Measurements from ENCODE around the gene BICD1.

BICD1 gene

DNA sequence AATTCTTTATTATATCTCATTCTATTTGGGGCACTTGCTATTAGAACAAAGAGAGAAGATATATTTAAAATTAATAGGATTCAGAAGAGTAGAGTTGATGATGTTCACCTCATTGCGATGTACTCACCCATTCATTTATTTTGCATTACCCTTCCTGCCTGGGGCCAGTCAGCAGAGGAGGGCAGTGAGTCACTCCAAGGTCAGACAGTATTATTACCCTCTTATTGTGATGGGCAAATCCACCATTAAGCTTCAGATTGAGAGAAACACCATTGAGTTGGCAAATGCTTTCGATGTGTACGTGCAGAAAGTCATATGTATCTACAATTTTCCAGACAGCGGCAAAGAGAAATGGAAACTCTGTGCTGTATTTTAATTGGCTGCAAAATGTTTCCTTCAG lies 134.2 kb downstream of the BICD1 start:
- DNase-seq = no peak

DNA sequence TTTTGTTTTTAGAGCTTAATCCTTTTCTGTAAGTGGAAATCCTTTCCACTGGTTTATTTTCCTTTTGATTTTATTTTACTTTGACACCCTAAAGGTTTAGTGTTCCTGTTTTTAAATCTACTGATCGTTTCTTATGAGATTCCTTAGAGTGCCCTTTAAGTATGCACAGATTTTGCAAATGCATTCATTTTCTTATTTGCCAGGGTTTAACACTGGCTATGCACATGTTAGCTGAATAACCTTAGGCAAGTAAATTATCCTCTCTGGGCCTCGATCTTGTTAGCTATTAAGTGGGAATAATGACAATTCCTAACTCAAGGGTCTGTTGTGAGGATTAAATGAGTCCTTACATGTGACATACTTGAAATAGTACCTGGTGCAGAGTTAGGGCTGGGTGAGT lies 136.0 kb downstream of the BICD1 start:
- no peak for DNase-seq

DNA sequence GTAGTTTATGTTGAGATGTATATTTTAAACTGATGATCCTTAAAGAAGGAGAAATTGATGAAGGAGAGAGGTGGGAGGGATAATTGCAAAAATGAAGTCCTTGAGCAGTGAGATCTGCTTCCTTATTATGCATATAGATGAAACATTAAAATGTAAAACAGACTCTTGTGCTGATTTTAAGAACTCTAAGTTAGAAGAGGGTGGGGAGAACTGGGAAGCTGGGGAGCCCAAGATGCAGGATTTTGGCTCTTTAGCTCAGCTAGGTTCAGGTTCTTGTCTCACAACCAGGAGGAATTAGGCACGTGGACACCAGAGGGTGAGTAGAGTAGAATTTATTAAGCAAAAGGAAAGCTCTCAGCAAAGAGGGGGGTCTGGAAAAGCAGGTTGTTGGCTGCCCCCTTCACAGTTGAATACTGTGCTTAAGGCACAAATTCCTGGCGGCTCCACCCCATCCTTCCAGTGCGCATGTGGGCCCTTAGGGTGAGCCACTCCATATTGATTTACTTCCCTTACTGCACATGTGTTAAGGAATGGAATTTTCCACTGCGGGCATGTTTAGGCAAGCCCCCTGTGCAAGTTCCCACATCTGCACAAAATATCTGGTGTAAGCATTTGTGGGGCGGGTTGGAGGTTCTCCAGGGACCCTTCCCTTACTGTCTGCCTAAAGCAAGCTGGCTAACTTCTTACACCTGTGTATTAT lies 141.9 kb downstream of the BICD1 start:
- DNase-seq = no peak

DNA sequence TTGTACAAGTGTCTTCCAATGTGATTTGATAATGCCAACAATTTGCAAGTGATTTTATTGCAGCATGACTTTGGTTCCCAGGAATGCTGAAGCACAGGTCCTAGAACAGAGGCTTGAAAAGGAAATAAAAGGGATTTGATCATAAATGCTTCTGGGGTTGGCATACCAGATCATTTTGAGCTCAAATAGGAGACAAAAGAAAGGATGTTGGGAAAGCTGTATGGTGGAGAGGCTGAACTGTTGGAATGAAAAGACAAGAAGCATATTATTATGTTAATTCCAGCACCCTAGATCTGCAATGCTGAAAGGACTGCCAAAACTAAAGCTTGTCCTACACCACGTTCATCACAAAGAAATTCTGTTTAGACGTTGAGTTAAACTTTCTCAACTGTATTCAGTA lies 143.1 kb downstream of the BICD1 start:
- no peak for DNase-seq

DNA sequence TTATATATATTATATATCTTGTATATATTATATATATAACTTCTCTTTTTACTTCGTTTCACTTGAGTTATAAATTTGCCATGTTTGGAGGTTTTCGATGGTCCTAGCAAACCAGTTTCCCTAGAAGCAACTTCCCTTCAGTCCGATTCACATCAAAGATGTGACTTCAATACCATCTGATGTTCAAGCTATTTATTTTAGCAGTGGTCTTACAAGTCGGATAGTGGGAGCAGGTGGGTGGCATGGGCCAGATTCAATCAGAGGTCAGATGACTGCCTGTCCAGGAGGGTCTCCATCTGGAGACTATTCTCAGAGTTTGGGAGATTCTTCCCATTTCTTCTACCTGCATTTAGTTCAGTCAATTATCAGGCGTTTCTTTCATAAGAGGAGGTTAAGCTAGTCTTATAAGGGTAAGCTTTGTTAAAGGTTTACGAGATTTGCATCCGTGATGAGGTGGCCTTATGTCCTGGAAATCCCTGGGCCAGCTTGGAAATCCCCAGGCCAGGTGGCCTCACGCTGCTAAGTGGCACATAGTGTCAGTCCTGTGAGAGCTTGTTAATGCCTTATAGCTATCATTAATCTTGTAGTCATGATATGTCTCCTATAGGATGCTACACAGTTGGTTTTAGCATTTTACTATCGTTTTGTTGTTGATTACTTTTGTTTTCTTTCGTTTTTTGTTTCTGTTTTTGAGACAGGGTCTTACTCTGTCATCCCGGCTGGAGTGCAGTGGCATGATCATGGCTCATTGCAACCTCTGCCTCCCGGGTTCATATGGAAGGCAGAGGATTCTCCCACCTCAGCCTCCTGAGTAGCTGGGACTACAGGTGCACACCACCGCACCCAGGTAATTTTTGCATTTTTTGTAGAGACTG lies 145.8 kb downstream of the BICD1 start:
- no peak for DNase-seq

DNA sequence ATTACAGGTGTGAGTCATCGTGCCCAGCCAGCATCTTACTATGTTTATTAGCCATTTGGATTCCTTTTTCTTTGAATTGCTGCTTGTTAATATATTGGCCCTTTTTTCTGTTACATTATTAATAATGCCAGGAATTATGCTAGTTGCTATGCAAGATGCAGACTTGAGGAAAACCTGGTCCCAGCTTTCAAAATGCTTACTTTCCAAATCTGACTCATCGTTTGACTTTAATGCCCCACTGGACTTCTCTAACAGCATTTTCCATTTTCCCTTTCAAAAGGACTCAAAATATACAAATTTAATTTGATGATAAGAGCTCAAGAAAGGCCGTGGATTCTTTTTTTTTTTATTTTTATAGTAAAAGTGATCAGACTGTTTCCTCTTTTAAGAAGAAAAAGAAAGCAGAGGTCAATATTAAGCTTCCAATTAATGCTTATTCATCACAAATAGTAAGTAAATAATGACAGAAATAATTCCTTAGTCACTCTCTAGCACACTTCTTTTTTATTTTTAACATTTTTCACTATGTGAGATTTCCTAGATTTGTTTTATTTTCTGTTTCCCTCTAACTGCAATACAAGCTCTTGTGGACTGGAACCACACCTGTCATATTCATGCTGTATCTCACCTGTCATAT lies 146.6 kb downstream of the BICD1 start:
- no peak for DNase-seq

DNA sequence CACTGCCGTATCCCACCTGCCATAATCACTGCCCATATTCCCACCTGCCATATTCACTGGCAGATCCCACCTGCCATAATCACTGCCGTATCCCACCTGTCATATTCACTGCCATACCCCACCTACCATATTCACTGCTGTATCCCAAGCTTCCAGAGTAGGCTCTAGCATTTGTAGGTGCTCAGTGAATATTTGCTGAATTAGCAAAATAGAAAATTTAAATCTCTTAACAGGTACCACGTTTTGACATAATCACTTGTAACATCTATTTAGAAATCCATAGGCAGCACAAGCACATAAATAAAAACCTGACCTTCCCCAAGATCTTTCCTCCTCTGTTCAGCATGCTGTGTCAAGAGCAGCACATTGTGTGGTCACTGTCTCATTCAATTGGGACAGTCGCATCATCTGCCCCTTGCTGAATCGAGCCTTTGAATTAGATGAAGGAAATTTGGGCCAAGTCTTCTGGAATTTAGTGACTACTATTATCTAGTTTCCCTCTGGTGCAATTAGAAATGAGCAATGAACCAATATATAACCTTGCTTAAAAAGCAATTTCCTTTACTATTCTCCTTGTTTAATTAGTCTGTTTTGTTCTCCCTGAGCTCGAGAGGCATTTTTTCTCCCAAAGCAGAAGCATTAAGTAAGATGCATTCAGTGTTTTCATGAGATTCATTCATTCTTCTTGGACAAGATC lies 147.8 kb downstream of the BICD1 start:
- no peak for DNase-seq

DNA sequence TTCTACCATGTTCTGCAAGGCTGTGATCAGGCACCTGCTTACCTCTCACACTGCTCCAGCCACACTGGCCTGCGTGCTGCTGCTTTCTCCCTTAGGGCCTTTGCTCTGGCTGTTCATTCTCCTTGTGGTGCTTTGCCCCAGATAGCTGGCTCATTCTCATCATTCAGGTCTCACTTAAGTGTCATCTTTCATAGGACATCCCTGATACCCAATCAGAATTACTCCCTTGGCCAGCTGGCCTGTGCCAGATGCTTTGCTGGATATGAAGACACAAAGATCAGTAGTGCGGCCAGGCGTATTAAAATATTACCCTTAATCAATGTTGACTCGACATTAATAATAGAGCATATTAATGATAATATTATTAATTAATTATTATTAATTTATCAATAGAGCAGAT lies 148.9 kb downstream of the BICD1 start:
- no peak for DNase-seq

DNA sequence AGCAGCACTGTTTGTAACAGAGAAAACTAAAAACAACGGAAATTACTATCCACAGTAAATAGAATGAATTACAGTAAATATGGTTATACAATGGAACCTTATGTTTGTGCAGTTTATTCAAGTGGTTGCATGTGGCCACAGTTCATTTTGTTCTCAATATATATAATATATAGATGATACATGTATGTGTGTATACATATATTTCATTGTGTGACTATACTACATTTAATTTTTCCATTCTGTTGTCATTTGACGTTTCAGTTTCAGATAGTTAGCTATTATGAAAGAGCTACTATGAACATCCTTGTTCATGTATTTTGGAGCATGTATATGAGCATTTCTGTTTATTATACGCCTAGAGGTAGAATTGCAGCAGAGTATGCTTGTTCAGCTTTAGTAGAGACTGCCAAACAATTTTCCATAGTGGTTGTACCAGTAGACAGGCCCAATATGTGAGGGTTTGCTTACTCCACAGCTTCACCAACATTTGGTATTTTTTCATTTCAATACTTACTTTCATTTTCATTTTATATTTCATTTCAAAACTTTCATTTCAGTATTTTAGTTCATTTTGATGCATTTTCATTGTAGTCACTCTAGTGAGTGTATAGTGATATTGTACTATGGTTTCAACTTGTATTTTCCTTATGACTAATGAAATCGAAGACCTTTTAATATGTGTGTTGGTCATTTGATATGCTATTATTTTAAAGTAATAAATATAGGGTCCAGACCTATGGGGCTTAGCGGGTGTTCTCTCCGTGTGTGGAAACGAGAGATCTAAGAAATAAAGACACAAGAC lies 151.2 kb downstream of the BICD1 start:
- DNase-seq = no peak

DNA sequence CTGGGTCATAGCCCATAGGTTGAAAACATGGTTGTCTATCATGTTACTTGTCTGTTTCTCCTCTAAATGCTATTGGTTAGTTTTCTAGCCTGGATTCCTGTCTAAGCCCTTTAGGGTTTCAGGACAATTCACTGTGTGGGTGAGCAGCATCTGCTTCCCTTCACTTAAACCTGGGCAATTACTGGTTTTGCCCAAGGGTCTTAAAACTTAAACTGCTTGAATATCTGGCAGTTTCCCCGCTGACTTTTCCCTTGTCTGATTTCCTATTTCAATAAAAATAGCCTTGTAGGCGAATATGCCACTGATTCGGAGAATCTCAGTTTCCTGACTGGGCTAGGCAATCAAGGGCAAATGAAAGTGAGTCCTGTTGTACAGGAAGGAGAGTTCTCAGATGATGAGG lies 154.0 kb downstream of the BICD1 start:
- DNase-seq = no peak

DNA sequence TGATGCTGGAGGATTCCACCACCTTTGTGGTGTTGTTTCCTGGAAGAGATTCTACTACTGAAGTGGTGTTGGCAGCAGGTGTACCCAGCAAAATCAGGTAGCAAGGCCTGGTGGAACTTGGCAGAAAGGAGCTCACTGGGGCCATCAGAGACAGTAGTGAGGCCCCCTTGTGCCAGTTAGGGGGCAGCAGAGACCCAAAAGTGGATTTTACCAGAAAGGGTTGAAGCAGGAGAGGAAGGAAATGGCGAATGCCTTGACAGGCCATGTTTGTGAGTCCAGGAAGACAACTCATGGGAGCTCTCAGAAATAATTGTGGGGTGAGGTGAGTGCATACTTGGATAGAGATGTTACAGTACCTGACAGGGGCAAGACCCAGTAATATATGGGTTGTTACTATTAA lies 155.0 kb downstream of the BICD1 start:
- DNase-seq = no peak

DNA sequence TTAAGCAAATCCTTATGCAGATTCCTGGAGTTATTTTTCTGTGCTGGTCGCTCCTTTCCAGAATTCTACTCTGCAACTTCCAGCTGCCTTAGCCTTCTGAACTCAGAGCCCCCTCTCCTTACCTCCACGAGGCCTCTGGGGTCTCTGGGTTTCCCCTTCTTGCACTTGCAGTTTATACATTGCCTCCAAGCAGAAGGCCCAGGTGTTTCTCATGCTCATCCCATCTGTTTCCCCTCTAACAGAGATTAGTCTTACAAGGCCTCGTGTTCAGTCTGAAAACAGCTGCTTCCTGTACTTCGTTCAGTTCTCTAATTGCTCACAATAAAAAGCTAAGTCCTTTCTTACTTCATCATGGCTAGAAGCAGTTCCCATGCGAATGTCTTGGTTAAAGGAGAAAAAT lies 158.3 kb downstream of the BICD1 start:
- DNase-seq = no peak

DNA sequence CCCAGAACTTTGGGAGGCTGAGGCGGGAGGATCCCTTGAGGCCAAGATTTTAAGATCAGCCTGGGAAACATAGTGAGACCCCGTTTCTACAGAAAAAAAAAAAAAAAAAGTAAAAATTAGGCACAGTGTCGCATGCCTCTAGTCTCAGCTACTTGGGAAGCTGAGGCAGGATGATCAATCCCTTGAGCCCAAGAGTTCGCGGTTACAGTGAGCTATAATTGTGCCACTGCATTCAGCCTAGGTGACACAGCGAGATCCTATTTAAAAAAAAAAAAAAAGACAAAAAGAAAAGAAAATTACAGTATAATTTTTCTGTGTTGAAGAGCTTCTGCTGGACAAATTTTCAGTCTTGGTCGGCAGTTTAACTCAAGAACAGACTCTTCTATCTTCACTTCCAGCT lies 158.8 kb downstream of the BICD1 start:
- no peak for DNase-seq

DNA sequence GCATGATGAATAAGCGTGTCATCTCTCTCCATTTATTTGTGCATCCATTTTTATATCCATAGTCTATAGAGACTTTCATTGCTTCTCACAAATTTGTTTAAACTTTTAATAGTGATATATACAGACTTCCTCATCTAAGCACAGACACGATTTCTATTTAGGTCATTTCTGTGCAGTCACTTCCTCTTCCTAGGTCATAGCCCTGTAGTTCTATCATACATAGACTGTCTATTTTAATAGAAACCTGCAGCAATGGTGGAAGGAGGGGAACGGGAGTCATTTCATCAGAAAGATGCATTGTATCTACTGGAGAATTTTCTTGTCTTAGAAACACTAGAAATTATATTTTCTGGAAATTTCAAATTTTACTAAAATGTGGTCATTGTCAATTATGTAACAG lies 159.3 kb downstream of the BICD1 start:
- DNase-seq = no peak

DNA sequence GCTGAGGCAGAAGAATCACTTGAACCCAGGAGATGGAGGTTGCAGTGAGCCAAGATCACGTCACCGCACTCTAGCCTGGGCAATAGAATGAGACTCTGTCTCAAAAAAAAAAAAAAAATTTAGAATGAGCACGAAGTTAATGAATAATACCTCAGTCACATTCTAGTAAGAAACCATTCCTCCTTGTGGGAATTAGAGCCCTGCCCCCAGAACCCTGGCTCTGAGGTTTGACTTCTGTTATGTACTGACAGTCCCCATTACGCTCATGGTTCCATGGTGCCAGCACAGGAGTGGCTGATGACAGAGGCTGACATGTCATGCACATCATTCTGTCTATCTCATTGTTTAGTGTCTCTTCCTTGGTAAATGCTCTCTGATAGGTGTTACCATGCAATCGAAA lies 160.1 kb downstream of the BICD1 start:
- DNase-seq = no peak

DNA sequence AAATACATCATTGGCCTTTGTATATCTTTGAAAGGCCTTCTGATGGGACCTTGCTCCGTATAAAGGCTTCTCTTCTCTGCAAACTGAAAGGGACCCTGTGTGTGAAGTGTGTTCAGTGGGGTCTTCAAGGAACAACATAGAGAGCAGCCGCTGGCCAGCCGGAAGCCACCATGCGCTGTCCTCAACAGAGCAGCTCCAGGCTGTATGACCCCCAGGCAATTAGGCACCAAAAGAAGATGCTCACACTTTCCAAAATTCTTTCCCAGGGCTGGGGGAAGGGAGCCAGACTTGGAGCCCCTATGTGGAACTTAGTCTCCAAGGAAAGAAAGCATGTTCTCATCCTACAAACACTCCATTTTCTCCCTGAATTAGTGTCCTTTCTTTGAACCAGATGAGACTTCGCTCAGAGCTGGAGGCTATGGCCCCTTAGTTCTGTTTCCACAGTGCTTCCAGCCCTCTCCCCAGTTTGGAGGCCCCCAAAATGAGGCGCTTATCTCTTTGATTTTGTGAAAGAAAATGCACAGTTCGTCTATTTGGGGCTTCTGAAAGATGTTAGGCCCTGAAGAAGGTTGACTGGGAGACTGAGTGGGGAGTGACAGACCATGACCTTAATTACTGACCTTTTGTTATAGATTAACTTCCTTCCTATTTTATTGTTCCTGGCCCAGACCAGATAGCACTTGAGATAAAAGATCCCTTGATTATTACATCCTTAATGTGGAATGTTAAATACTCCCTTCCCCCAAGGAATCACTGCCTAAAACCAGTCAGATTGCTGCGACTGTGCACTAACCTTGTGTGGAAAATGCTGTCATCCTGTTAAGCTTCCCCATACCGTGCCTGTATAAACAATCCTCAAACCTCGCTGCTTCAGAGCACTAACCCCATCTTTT lies 164.4 kb downstream of the BICD1 start:
- DNase-seq = peak in 49 of 56 donors; percentile 2 to 69 (median 27)

DNA sequence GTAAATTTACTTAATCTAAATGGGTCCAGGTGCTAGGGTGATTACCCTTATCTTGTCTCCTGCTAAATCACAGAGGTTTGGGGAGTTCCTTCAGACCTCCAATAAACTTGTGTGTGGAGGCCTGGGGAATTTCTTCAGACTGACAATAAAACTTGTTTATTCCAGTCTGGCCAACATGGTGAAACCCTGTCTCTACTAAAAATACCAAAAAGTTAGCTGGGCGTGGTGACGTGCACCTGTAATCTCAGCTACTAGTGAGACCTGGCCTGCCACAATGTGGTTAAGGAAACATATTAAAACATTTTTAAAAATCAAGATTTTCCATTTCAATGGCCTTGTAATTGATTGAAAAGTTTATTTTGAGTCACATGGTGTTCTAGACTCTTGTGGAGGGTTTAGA lies 165.8 kb downstream of the BICD1 start:
- DNase-seq = no peak

DNA sequence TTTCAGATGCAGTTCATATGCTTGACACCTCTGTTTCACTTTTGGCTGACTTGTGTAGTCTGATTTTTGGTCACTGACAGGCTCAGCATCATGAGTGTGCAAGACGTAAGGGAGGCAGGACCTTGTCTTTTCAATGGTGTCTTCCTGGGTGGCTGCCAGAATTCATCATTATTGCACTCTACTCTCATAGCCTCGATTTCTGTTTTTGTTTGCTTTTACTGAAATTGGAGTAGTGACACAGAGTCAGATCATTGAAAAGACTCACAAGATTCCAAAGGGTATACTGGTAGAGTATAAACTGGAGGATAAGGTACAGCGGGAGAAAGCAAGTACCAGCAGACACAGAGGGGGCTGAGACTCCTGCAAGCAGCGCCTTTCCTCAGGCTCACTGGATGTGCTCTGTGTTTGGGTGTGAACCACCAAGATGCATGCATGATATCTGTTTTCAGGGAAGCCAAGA lies 166.4 kb downstream of the BICD1 start:
- peak in 1 of 56 donors; percentile 12 for DNase-seq

DNA sequence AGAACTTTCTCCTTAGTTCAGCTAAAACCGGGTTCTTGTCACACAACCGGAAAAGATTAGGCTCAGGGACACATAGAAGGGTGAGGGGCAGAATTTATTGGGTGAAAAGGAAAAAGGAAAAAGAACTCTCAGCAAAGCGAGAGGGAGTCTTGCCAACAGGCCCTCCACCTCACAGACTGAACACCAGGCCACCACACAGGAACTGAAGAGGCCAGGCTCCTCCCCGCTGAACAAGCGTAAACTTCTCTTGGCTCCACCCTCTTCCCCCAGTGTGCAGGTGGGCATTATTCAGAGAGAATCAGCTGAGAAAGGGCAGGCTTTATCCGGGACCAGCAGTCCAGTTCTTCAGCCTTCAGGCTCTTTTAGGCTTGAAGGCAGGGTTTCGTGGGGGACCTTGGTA lies 167.1 kb downstream of the BICD1 start:
- no peak for DNase-seq

DNA sequence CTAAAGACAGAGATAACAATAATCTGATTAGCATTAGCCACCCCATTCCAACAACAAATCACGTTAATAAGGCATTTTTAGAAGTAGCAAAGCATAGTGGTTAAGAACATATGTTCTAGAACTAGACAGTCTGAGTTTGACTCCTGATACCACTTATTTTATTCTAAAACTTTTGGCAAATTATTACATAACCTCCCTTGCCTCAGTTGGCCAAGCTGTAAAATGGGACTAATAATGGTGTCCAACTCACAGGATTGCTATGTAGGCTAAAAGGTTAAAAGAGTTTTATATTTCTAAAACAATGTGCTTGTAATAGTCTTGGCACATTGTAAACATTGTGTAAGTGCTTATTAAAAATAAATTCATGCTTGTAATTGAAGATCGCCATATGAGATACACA lies 168.0 kb downstream of the BICD1 start:
- no peak for DNase-seq

All from nucleus accumbens (tissue), 56 donors.